GM21825 (cell line): ENCODE data around the gene IGSF9B.

ENCODE experiments used
- ATAC-seq: cut with Tn5 transposase; IDR thresholded peaks from one replicate; pipeline ENCODE4 v1.9.1; 2021; ENCODE audit warnings: mild to moderate bottlenecking, moderate library complexity; ENCODE audit not compliant: unreplicated experiment

Gene IGSF9B

GRCh38 chr11:133985981-133986944, 29.5 kb upstream of the IGSF9B start:
- ATAC-seq, result no peak

DNA sequence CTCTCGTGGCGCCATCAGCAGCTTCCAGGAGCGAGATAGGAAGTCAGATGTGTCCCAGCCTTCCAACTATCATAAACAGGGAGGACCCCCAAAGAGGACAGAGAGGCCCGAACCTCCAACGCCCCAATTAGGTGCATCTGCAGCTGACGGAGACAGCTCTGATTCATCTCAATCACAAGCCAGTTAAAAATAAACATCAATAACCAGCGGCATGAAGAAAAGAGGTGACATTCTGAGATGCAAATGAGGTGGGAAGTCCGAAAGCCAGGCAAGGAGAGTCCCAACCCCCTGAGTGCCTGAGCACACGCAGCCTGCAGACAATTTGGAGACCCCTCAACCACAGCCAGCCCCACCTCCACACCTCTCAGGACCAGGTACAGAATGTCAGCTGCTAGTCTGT, 28.1 kb upstream of the IGSF9B start:
- ATAC-seq, result no peak

- ATAC-seq, result no peak
Measured at GRCh38 chr11:133983660-133984316, 27.0 kb upstream of the IGSF9B start.

- no peak for ATAC-seq
Measured at GRCh38 chr11:133982876-133983275, 26.1 kb upstream of the IGSF9B start.

GRCh38 chr11:133982151-133982550, 25.4 kb upstream of the IGSF9B start:
- ATAC-seq, result no peak

DNA sequence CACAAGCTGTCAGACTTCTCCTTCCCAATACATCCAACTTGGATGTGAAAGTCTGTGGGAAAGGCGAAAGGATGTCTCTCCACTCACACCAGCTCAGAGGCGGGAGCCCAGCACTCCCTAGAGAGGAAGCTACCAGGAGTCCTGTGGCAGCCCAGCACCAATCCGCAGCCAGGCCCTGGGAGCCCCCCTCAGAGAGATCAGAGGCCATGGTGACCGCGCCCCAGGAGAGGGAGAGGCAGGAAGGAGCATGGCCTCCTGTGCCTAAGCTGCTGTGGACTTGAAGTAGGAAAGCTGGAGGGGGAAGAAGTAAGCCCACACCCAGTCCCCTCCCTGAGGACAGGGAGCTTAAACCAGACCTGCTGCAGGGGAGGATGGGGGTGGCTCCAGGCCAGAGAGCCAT, 24.4 kb upstream of the IGSF9B start:
- no peak for ATAC-seq

DNA sequence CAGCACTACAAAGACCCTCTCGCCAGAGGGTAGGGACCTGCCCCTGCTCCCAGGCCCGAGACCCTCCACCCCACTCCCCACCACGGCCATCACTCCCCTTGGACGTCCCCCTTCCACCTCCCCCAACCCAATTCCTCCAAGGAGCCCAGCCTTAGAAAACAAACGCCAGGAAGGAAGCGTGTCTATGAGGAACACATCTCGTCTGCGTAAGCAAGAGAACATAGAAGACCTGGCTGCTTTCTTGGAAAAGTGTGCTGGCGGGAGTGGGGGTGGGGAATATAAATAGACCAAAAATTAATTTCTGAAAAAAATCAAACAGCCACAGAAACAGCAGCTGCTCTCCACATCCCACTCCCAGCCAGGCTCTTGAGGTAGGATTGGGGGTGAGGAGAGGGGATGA, 23.9 kb upstream of the IGSF9B start:
- no peak for ATAC-seq

DNA sequence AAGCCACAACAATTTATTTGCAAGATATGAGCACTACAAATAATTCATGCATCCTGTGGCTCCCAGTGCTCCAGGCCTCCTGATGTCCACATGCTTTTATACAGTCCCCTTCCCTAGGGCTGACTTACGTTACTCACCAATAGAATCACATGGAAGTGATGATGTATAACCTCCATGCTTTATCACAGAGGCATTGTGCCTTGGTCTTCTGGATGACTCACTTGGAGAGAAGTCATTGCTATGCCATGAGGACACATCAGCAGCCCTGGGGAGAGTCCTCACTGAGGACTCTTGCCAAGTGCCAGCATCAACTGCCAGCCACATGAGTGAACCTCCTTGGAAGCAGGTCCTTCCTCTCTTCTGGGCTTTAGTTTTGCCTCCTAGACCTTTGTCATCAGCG, 22.0 kb upstream of the IGSF9B start:
- ATAC-seq, result no peak

GRCh38 chr11:133977067-133977677, 20.4 kb upstream of the IGSF9B start:
- ATAC-seq, result peak; percentile 92

DNA sequence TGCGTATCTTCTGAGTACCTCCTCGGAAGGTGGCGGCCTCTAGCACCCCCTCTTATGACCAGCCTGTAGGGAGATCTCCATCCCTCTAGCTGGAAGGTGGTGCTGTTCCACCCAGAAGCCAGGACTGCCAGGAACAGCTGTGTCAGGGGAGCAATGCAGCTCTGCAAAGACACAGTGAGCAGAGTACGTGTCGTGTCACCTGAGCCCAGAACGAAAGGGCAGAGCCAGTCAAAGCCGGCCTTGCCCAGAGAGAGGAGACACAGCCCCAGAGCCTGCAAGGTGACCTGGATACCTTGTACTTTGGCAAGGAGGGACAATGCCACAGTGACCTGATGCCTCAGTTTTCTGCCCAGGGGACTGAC, 18.7 kb upstream of the IGSF9B start:
- ATAC-seq, result no peak

GRCh38 chr11:133974836-133975487, 18.2 kb upstream of the IGSF9B start:
- no peak for ATAC-seq

- no peak for ATAC-seq
Measured at GRCh38 chr11:133971881-133972280, 15.1 kb upstream of the IGSF9B start.

DNA sequence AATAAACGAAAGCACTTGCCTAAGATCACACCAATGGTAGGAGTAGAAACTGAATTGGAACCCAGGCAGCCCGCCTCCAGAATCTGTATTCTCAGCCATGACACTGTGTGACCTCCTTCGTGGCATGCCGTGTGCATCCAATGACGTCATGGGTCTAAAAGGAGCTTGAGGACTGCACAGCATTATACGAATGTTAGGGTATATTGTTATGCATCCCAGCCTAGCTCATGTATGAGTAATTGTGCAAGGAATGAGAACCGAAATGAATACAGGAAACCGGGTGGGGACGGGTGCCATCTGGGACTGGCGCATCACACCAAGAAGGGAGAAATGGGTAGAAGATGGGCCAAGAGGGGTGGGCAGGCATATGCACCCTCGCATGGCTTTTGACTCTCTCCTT, 12.3 kb upstream of the IGSF9B start:
- ATAC-seq, result no peak

GRCh38 chr11:133968300-133968699, 11.5 kb upstream of the IGSF9B start:
- ATAC-seq, result no peak

DNA sequence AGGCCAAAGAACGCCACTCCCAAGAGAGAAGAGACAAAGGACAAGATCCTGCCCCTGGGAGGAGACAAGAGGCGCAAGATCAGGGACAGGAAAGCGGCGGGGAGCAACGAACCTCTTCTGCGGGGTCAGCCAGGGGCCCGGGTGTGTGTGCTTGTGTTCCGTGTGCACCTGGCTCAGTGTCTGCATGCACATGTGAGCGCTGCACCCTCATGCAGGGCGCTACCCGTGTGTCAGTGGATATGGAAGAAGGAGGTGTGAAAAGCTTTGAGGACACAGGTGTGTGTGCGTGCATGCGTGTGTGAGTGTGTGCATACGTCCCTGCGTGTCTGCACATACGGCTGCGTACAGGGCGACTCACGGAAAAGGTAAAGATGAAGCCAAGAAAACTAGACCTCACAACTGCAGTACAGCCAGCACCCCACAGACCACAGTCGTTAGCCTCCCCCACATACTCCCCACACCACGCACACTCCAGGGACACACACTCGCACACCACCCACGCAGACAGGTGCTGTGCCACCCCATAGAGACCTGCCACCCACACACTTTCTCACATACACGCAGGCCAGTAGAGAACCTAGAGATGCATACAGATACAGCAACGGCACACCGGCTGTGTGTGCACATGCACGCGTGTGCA, 11.0 kb upstream of the IGSF9B start:
- no peak for ATAC-seq

DNA sequence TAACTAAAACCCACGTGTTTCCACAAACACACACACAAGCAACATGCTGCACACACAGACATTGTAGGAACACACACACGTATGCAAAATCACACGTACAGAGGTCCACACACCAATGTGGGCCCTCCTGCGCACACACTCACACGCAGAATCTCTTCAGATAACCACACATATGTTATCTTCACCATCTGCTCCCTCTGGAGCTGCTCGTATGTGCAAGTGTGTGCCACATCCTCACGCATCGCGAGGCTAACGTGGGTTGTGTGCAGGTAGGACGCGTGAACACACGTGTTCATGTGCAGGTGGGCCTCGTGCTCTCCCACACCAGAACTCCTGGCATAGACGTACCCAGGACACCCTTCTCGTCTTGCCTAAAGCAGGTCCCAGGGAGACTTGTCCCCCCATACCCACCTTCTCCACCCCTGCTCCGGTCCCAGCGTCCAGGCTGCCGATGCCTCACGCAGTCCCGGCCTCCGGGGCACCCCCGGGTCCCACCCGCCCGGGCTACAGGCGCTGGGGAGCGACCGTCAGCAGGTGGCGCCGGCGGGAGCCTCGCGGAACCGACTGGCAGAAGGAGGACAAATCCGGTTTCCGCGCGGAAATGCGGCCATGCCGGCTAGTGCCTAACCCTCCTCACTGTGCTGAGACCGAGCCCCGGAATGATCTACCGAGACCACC, 10.3 kb upstream of the IGSF9B start:
- peak; percentile 50 for ATAC-seq

DNA sequence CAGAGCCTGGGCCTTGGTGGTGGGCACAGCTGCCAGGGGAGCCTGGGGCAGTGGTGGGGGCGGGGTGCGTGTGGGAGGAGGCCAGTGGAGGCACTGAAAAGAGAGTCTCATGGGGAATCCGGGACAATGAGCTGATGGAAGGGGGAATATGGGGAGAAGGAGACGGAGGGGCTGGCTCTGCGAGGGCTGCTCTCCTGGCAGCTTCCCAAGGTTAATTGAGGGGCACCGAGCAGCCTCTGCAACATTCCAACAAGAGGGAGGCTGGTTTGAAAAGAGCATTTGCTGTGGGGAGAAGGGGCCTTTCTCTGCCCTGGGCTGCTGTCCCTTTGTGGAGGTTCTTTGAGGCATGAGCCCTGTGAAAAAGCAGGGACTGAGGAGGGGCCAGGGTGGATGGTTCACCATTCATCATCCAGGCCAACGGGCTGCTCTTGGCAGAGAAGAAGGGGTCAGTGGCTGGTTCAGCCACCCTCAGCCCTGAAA, 9.4 kb upstream of the IGSF9B start:
- ATAC-seq, result no peak

DNA sequence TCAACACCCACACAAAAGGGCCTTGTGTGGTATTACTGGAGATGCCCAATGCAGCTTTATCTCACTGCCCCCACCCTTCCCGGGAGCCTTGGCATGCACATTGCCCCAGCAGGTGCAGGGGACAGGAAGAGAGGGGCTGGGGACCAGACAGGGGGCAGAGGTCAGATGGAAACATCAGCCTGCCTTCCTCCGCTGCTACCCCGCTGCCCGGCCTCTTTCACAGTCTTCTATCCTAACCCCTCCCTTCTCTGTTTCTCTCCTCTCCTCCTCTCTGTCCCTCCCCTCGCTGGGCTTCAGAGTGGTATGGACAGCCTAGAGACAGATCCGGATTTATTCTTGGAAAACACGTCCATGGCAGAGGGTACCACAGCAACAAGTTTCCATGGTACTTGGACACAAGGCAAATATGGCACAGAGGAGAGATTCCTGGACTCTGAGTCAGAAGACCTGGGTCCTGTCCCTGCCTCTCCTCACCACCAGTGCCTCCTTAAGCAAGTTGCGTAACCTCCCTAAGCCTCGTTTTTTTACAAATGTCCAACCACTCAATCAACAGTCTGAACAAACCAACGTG, 8.3 kb upstream of the IGSF9B start:
- ATAC-seq, result no peak

DNA sequence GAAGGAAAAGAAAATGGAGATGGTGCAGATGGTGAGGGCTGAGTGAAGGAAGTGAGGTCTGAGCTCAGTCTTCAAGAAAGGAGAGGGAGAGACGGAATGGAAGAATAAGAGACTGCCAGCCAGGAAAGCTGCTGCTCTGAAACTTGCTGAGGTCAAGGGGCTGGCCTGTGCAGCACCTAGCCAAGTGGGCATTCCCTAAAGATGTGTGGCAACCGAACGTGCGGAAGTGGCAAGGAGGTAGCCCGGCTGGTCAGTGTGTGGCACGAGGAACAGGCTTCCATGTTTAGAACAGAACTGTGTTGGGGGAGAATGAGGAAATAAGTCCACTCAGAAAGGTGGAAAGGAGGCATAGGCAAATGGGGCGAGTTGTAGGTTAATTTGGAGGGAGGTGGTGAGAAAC, 7.6 kb upstream of the IGSF9B start:
- no peak for ATAC-seq

GRCh38 chr11:133961890-133962289, 5.1 kb upstream of the IGSF9B start:
- ATAC-seq, result no peak
